Measurements from ENCODE around the gene ZNF620.
"Not testable (repeated sequence)": the region's sequence is repeated elsewhere in the genome, so short reads cannot be mapped to it uniquely, and the experiment has no call there.

Gene ZNF620

DNA sequence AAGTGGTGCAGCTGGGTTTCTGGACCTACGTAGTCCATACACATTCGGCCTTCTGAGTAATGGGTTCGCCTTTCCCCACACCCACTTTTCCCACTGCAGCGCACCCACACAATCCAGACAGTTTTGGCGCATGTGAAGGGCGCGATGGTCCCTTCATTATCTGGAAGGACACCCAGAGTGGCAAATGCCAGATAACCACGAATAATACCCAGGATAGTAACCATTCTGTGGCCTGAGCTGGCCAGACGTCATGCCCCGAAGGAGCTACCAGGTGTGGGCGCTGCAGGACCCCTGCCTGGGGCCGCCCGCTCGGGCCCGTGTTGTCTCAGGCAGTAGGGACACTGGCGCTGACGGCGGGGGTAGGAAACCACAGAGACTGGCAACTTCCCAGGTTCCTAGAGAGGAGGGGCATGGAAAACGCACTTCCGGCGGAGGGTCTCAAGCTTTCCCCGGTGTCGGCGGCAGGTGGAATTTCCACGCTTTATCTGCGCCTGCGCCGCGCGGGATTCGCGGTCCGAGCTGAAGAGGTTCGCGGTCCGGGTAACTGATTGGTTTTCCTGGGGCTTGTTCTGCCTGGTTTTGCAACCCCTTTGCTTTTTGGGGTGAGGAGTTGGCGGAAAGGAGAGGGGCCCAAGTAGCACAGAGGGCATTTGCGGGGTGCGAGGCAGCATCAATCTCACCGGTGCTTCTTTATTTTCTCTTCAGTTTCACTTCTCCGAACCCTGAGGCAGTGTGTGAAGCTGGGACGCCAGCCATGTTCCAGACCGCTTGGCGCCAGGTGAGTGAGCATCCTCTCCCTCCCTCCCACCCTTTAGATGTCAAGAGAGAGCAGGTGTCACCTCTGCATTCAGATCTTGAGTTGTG is at the start of gene ZNF620:
TSS of gene ZNF620 (plus strand) at position 441 of the 864 bp plus-strand sequence. CDS start at position 755, 314 bp downstream.
- Mint-ChIP-seq H3K36me3 (peaks cover 3% of the 10 kb centered on the region), H3K4me3 (peak within 1 kb of the TSS; percentile 91), H3K27ac (peak within 1 kb of the TSS; percentile 68), H3K27me3 (no peaks in the 10 kb centered on the region), H3K4me1 (ENCODE audit: low read depth) (peaks cover 21% of the 10 kb centered on the region), H3K9me3 (ENCODE audit: low read depth) (no peaks in the 10 kb centered on the region)

DNA sequence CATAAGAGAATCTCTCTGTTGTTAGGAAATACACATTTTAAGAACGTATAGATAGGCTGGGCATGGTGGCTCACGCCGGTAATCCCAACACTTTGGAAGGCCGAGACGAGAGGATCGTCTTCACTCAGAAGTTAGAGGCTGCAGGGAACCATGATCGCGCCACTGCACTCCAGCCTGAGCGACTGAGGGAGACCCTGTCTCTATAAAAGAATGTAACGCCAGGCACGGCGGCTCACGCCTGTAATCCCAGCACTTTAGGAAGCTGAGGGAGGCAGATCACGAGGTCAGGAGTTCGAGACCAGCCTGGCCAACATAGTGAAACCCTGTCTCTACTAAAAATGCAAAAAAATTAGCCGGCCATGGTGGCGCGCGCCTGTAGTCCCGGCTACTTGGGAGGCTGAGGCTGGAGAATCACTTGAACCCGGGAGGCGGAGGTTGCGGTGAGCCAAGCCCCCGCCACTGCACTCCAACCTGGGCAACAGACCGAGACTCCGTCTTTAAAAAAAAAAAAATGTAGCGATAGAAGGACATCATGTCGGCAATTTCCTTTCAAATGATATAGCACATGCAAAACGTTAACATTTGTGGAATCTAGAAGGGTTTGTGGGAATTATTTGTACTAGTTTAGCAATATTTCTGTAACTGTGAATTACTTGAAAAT is 49.4 kb upstream of the ZNF620 start:
- Mint-ChIP-seq H3K27me3 (no peaks in the 10 kb centered on the region), H3K4me1 (ENCODE audit: low read depth) (peaks cover 54% of the 10 kb centered on the region), H3K9me3 (ENCODE audit: low read depth) (no peaks in the 10 kb centered on the region), H3K27ac (peak overlapping the region; percentile 98), H3K36me3 (peaks cover 16% of the 10 kb centered on the region), H3K4me3 (peak overlapping the region; percentile 99)

DNA sequence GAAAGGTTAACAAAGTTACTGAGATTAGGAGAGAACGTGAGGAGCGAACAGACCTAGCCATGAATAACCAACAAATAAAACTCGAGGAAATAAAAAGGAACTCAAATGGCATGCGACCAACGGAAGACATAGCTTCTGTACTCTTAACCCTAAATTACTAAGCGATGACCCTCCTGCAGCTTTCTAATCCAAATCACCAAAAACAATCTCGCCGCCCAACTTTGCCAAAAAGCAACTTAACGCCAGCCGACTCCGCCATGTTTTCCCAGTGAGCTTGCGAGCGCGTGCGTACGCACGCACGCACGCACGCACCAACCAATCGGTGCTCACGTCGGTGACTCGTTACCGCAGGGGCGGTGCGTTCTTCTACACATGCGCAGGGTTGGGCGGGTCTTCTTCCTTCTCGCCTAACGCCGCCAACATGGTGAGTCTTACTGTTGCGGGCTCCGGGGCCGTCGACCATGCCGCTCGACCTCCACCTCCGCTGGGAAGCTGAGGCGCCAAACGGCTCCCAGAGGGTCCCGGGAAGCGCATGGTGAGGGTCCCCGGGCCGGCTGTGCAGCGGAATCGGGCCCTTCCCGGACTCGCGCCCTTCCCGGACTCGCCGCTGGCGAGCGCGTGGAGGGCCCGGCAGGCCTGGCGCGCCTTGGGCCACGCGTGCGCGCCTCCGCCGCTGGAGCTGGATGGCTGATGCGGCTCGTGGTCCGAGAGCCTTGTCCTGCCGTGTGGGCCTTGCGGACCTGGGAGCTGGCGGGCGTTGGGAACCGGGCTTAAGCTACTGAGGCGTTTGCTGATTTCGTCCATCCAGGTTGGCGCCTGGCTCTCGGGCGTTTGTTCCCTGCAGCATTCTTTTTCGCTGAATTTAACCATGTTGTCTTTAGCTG is 48.7 kb upstream of the ZNF620 start, which contains the start of gene RPL14:
TSS of gene RPL14 (plus strand) at position 400 of the 884 bp plus-strand sequence. CDS start at position 533, 133 bp downstream.
- no peaks in the 10 kb centered on the region for H3K9me3 Mint-ChIP-seq (ENCODE audit: low read depth)
- H3K4me1 Mint-ChIP-seq (ENCODE audit: low read depth) = peaks cover 58% of the 10 kb centered on the region
- H3K27me3 Mint-ChIP-seq = no peaks in the 10 kb centered on the region
- peak within 1 kb of the TSS; percentile 99 for H3K27ac Mint-ChIP-seq
- H3K4me3 Mint-ChIP-seq = peak within 1 kb of the TSS; percentile 99
- H3K36me3 Mint-ChIP-seq = peaks cover 21% of the 10 kb centered on the region

DNA sequence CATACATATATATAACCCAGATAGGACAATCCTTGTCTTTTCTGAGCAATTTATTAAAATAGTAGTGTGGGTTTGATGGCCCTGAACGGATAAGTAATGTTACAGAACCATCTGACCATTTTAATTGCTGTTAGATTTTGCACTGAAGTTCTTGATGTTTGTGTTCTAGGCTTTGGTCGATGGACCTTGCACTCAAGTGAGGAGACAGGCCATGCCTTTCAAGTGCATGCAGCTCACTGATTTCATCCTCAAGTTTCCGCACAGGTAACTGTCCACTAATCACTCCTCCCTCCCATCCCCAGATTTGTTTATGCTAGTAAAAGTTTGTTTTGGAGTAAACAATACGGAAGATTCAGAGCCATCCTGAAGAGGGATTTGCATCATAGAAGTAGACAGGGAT is 47.4 kb upstream of the ZNF620 start:
- Mint-ChIP-seq H3K4me1 (ENCODE audit: low read depth) (peaks cover 55% of the 10 kb centered on the region), H3K27me3 (no peaks in the 10 kb centered on the region), H3K9me3 (ENCODE audit: low read depth) (no peaks in the 10 kb centered on the region), H3K27ac (peak overlapping the region; percentile 99), H3K4me3 (peak overlapping the region; percentile 99), H3K36me3 (peaks cover 21% of the 10 kb centered on the region)

DNA sequence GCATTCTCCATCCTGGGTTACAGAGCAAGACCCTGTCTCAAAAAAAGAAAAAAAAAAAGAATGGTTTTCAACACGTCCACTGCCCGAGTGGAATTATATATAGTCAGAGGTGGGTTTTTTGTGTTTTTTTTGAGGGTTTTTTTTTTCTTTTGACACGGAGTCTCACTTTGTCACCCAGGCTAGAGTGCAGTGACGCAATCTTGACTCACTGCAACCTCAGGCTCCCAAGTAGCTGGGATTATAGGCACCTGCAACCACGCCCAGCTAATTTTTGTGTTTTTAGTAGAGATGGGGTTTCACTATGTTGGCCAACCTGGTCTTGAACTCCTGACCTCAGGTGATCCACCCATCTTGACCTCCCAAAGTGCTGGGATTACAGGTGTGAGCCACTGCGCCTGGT is 45.4 kb upstream of the ZNF620 start:
- not testable (repeated sequence) for H3K27me3 Mint-ChIP-seq; H3K9me3 Mint-ChIP-seq (ENCODE audit: low read depth)
- peaks cover 62% of the 10 kb centered on the region for H3K4me1 Mint-ChIP-seq (ENCODE audit: low read depth)
- peak overlapping the region; percentile 88 for H3K27ac Mint-ChIP-seq
- H3K4me3 Mint-ChIP-seq = peak overlapping the region; percentile 99
- H3K36me3 Mint-ChIP-seq = peaks cover 29% of the 10 kb centered on the region

DNA sequence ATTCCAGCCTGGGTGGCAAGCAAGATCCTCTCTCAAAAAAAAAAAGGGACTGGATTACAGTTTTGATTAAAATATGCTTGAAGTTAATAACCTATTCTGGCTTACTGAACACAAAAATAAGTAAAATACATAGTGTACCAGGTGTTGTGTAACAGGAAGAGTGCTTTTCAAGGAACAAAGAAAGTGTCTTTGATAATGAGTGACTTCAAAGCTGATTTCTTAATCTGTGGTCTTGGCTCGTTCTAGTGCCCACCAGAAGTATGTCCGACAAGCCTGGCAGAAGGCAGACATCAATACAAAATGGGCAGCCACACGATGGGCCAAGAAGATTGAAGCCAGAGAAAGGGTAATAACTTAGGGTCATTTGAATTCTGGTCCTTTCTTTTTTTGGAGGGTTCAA is 44.7 kb upstream of the ZNF620 start:
- H3K36me3 Mint-ChIP-seq = peaks cover 30% of the 10 kb centered on the region
- H3K27ac Mint-ChIP-seq = peak overlapping the region; percentile 56
- peak overlapping the region; percentile 48 for H3K4me3 Mint-ChIP-seq
- H3K9me3 Mint-ChIP-seq (ENCODE audit: low read depth) = no peaks in the 10 kb centered on the region
- H3K4me1 Mint-ChIP-seq (ENCODE audit: low read depth) = peaks cover 59% of the 10 kb centered on the region
- H3K27me3 Mint-ChIP-seq = no peaks in the 10 kb centered on the region

DNA sequence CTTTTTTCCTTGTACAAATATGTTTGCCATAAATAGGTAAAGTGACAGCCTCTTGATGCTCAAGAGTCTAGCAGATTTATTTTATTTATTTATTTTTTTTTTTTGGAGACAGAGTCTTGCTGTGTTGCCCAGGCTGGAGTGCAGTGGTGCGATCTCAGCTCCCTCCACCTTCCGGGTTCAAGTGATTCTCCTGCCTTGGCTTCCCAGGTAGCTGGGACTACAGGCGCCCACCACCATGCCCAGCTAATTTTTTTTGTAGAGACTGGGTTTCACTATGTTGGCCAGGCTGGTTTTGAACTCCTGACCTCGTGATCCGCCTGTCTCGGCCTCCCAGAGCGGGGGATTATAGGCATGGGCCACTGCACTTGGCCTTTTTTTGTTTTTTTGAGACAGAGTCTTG is 43.0 kb upstream of the ZNF620 start:
- H3K27me3 Mint-ChIP-seq; H3K27ac Mint-ChIP-seq; H3K9me3 Mint-ChIP-seq (ENCODE audit: low read depth): not testable (repeated sequence)
- peak overlapping the region; percentile 10 for H3K4me3 Mint-ChIP-seq
- peaks cover 29% of the 10 kb centered on the region for H3K36me3 Mint-ChIP-seq
- peaks cover 55% of the 10 kb centered on the region for H3K4me1 Mint-ChIP-seq (ENCODE audit: low read depth)

DNA sequence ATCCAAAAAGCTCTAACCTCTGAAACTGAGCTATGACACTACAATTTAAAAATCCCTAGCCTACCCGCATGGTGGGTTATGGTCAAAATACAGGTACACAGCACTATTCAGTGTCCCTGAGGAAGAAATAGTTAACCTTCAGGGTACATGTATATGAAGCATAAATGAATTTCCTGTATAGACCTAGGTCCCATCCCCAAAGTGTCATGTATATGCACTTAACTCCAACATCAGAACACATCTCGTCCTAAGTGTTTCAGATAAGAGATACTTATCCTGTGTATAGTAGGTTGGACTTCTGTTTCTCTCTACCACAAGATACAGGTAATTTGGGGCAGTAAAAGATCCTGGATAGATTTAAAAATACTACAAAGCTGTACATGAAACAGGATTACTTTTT is 42.3 kb upstream of the ZNF620 start:
- no peaks in the 10 kb centered on the region for H3K27me3 Mint-ChIP-seq

DNA sequence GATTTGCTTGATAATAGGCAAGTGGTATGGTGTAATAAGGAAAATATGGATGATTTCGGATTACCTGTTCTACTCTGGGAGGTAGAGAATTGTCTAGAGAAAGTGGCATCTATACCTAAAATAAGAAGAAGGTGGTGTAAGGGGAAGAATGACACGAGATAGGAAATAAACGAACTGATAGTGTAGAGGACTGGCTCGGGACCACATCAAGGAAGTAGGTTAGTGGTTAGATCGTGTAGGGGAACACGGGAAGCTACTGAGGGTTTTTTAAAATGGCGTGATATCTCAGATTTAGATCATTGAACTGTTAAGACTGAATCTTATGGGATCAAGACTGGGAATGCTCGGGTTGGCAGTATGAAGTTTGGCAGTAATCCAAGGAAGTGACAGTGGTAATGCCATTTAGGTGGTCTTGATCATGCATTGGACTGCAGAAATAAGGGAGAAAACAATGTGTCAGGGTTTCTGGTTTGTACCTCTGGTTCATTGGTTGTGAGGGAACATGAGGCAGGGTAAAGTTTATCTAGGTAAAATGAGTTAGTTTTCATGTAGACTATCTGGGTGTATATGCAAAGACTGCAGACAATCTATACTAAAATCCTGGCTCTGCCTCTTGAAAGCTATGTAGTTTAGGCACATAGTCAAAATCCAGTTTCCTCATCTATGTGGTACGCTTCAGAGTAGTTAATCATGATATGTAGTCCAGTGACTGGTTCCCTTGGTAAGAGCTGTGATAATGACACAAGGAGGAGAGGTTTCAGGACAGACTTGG is 41.3 kb upstream of the ZNF620 start:
- no peaks in the 10 kb centered on the region for H3K9me3 Mint-ChIP-seq (ENCODE audit: low read depth)
- no peaks in the 10 kb centered on the region for H3K27me3 Mint-ChIP-seq
- H3K27ac Mint-ChIP-seq = peak overlapping the region; percentile 83
- H3K36me3 Mint-ChIP-seq = peaks cover 18% of the 10 kb centered on the region
- peak overlapping the region; percentile 33 for H3K4me3 Mint-ChIP-seq
- H3K4me1 Mint-ChIP-seq (ENCODE audit: low read depth) = peaks cover 40% of the 10 kb centered on the region

More for the DNA sequence above, 42.3 kb upstream of the ZNF620 start:
- peaks cover 48% of the 10 kb centered on the region for H3K4me1 Mint-ChIP-seq (ENCODE audit: low read depth)
- peak overlapping the region; percentile 10 for H3K27ac Mint-ChIP-seq
- H3K9me3 Mint-ChIP-seq (ENCODE audit: low read depth) = no peaks in the 10 kb centered on the region
- peaks cover 21% of the 10 kb centered on the region for H3K36me3 Mint-ChIP-seq
- peak overlapping the region; percentile 27 for H3K4me3 Mint-ChIP-seq

DNA sequence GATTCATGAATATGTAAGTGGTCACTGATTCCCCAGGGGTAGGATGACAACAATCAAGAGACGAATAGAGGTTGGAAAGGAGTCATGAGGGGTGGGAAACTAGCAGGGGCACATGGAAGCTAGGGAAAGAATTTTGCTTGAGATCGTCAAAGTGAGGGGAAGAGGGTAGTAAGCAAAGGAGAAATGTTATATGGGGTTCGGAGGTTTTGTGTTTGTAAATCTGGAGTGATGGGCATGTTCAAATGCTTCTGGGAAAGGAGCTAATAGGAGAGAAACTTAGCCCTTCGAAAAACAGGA is 40.8 kb upstream of the ZNF620 start:
- Mint-ChIP-seq H3K27ac (no peak overlapping the region), H3K27me3 (no peaks in the 10 kb centered on the region), H3K4me1 (ENCODE audit: low read depth) (peaks cover 38% of the 10 kb centered on the region), H3K36me3 (peaks cover 18% of the 10 kb centered on the region), H3K4me3 (no peak overlapping the region), H3K9me3 (ENCODE audit: low read depth) (no peaks in the 10 kb centered on the region)

DNA sequence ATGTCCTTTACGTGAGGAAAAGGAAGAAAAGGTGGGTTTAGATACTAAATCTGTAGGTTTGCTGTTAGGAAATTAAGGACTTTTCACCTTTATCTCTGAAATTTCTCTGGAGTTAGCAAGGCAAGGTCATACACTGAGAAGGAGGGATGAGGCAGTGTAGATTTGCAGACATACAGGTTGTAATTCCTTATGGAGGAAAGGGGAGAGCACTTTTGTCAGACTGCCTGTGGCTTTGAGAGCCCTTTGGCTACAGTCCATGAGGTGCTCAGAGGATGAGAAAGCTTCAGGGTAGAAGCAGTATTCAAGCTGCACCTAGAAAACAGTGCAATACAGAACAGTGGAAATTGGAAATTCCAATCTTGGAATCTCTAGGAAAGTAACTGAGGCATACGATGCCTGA is 40.4 kb upstream of the ZNF620 start:
- peaks cover 34% of the 10 kb centered on the region for H3K4me1 Mint-ChIP-seq (ENCODE audit: low read depth)
- no peaks in the 10 kb centered on the region for H3K27me3 Mint-ChIP-seq
- H3K9me3 Mint-ChIP-seq (ENCODE audit: low read depth) = no peaks in the 10 kb centered on the region
- H3K4me3 Mint-ChIP-seq = no peak overlapping the region
- H3K36me3 Mint-ChIP-seq = peaks cover 18% of the 10 kb centered on the region
- no peak overlapping the region for H3K27ac Mint-ChIP-seq

DNA sequence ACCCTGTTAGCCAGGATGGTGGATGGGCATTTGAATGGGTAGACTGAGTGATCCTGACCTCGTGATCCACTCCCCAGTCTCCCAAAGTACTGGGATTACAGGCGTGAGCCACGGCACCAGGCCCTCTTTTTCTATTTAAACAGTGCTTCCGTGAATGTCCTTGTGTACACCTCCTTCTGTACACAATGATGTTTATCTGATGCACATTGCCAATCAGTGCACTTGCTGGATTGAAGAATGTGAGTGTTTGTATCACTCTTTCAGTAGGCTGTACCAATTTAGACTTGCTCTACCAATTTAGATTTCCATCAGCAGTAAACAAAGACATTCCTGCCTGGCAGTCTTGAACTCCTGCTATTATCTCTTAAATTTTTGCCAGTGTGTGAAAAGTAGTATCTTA is 37.8 kb upstream of the ZNF620 start:
- peaks cover 10% of the 10 kb centered on the region for H3K36me3 Mint-ChIP-seq
- no peak overlapping the region for H3K27ac Mint-ChIP-seq
- no peaks in the 10 kb centered on the region for H3K27me3 Mint-ChIP-seq
- peaks cover 20% of the 10 kb centered on the region for H3K4me1 Mint-ChIP-seq (ENCODE audit: low read depth)
- H3K4me3 Mint-ChIP-seq = no peak overlapping the region
- no peaks in the 10 kb centered on the region for H3K9me3 Mint-ChIP-seq (ENCODE audit: low read depth)

DNA sequence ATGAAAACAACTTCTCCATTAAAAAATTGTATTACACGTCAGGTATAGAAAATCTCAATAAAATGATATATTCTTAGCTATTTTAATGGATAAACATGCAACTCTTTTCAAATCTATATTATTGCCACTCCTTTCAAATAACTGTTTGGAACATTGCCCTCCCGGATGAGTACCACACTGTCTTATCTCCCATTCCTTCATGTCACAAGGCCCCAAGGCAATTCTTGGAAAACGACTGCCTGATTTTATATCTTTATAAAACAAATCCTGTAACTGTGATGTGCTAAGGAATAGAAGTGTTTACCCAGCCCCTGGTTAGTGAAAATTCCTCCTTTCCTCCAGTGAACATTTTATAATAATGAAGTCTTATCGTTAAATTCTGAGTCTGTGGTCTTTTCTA is 35.1 kb upstream of the ZNF620 start:
- H3K27me3 Mint-ChIP-seq = no peaks in the 10 kb centered on the region
- no peak overlapping the region for H3K4me3 Mint-ChIP-seq
- H3K27ac Mint-ChIP-seq = no peak overlapping the region
- H3K36me3 Mint-ChIP-seq = peaks cover 2% of the 10 kb centered on the region
- H3K4me1 Mint-ChIP-seq (ENCODE audit: low read depth) = no peaks in the 10 kb centered on the region
- no peaks in the 10 kb centered on the region for H3K9me3 Mint-ChIP-seq (ENCODE audit: low read depth)

Measured in activated naive CD8-positive, alpha-beta T cell (primary cell).